Neural progenitor cell (in vitro differentiated cells): ENCODE data around the gene TMEM9B. TPM values are rescaled to one million over a fixed set of nuclear protein-coding genes. Genes with fewer than 3 reads are reported as not detected.
"Not testable (repeated sequence)": the region's sequence is repeated elsewhere in the genome, so short reads cannot be mapped to it uniquely, and the experiment has no call there.

ENCODE experiments used
- DNase-seq: peaks from one replicate; pipeline ENCODE4 v3.0.0-alpha.2; 2016; ENCODE audit warnings: low spot score
- H2AFZ ChIP-seq: fragments of 200-600 bp; sonication (generic); replicated peaks from 2 replicates; pipeline ENCODE4 v1.6.1; 2016; ENCODE audit warnings: antibody characterized with exemption
- H3F3A ChIP-seq: fragments of 200-600 bp; sonication (generic); 2 replicates; pipeline ENCODE4 v1.6.1; 2016; ENCODE audit warnings: antibody characterized with exemption, low read depth
- H3K27ac ChIP-seq: fragments of 200-600 bp; sonication (generic); 2 replicates; pipeline ENCODE4 v1.5.1; 2016; ENCODE audit warnings: mild to moderate bottlenecking
- H3K27me3 ChIP-seq: fragments of 200-600 bp; sonication (generic); 2 replicates; pipeline ENCODE4 v1.6.1; 2016; ENCODE audit warnings: mild to moderate bottlenecking, moderate library complexity
- H3K36me3 ChIP-seq: fragments of 200-600 bp; sonication (generic); 2 replicates; pipeline ENCODE4 v1.5.1; 2016
- H3K4me1 ChIP-seq: fragments of 200-600 bp; sonication (generic); 2 replicates; pipeline ENCODE4 v1.6.1; 2016; ENCODE audit warnings: mixed run types
- H3K4me2 ChIP-seq: fragments of 200-600 bp; sonication (generic); 2 replicates; pipeline ENCODE4 v1.6.1; 2016
- H3K4me3 ChIP-seq: fragments of 200-600 bp; sonication (generic); 2 replicates; pipeline ENCODE4 v1.5.1; 2016
- H3K79me2 ChIP-seq: fragments of 200-600 bp; sonication (generic); 2 replicates; pipeline ENCODE4 v1.6.1; 2016; ENCODE audit warnings: low read depth
- H3K9ac ChIP-seq: fragments of 200-600 bp; sonication (generic); 2 replicates; pipeline ENCODE4 v1.6.1; 2016
- H3K9me3 ChIP-seq: fragments of 200-600 bp; sonication (generic); 2 replicates; pipeline ENCODE4 v1.5.1; 2016; ENCODE audit warnings: low read depth
- H4K20me1 ChIP-seq: fragments of 200-600 bp; sonication (generic); 2 replicates; pipeline ENCODE4 v1.6.1; 2016; ENCODE audit warnings: low read depth
- H3K27ac Mint-ChIP-seq: 3 replicates; pipeline ENCODE4 v1.8.0; 2021; ENCODE audit warnings: mixed read lengths
- H3K27me3 Mint-ChIP-seq: 2 replicates; pipeline ENCODE4 v1.8.0; 2022; ENCODE audit warnings: low read depth, mild to moderate bottlenecking, inconsistent platforms, moderate library complexity, mixed read lengths; ENCODE audit not compliant: insufficient read depth
- H3K36me3 Mint-ChIP-seq: 3 replicates; pipeline ENCODE4 v1.8.0; 2021; ENCODE audit warnings: mixed read lengths
- H3K4me1 Mint-ChIP-seq: 3 replicates; pipeline ENCODE4 v1.8.0; 2021; ENCODE audit warnings: mixed read lengths
- H3K4me3 Mint-ChIP-seq: 3 replicates; pipeline ENCODE4 v1.8.0; 2021; ENCODE audit warnings: mild to moderate bottlenecking, moderate library complexity, mixed read lengths
- H3K9me3 Mint-ChIP-seq: 3 replicates; pipeline ENCODE4 v1.8.0; 2020; ENCODE audit warnings: mixed read lengths
- CTCF ChIP-seq: fragments of 200-600 bp; sonication (generic); IDR thresholded peaks from 2 replicates; pipeline ENCODE4 v1.5.1; 2017; ENCODE audit warnings: antibody characterized with exemption, mild to moderate bottlenecking
- EZH2 ChIP-seq: fragments of 200-600 bp; sonication (generic); IDR thresholded peaks from 2 replicates; pipeline ENCODE4 v1.6.1; 2017; ENCODE audit warnings: antibody characterized with exemption, mild to moderate bottlenecking, moderate library complexity
- EZH2phosphoT487 ChIP-seq: fragments of 200-600 bp; sonication (generic); IDR thresholded peaks from 2 replicates; pipeline ENCODE4 v1.6.1; 2017; ENCODE audit warnings: antibody characterized with exemption
- total RNA-seq: library from RNA; depleted of rRNA; stranded (reverse); fragments of >200 nt; gene quantifications from 2 replicates; pipeline ENCODE4 v1.2.3, GENCODE V29; 2015; ENCODE audit warnings: low replicate concordance

The TMEM9B gene
- total RNA-seq, 1 donor from 2014 or later, result 17.6 TPM

GRCh38 chr11:8983552-8983951, 19.3 kb upstream of the TMEM9B start:
- no peak for DNase-seq
- TF ChIP-seq CTCF (no peak), EZH2 (no peak), EZH2phosphoT487 (no peak)
- Mint-ChIP-seq H3K9me3 (no peaks in the 10 kb centered on the region), H3K4me1 (peaks cover 5% of the 10 kb centered on the region), H3K27me3 (no peaks in the 10 kb centered on the region), H3K27ac (no peak overlapping the region), H3K36me3 (peaks cover 14% of the 10 kb centered on the region), H3K4me3 (no peak overlapping the region)
- Histone ChIP-seq H3K27me3 (no peaks in the 10 kb centered on the region), H3K4me3 (no peak overlapping the region), H3K4me2 (no peak overlapping the region), H3K36me3 (peaks cover 3% of the 10 kb centered on the region), H3K4me1 (no peaks in the 10 kb centered on the region), H3K9me3 (no peaks in the 10 kb centered on the region), H4K20me1 (no peaks in the 10 kb centered on the region), H2AFZ (no peak overlapping the region), H3F3A (no peaks in the 10 kb centered on the region), H3K27ac (no peak overlapping the region), H3K79me2 (no peaks in the 10 kb centered on the region), H3K9ac (no peak overlapping the region)

GRCh38 chr11:8980485-8980884, 16.2 kb upstream of the TMEM9B start:
- Mint-ChIP-seq H3K4me3 (no peak overlapping the region), H3K27me3 (peaks cover 2% of the 10 kb centered on the region), H3K36me3 (peaks cover 15% of the 10 kb centered on the region), H3K4me1 (peaks cover 5% of the 10 kb centered on the region), H3K9me3 (peaks cover 3% of the 10 kb centered on the region), H3K27ac (no peak overlapping the region)
- no peaks in the 10 kb centered on the region for H3K27me3 ChIP-seq
- H4K20me1 ChIP-seq, result no peaks in the 10 kb centered on the region
- H2AFZ ChIP-seq, result no peak overlapping the region
- no peaks in the 10 kb centered on the region for H3K4me1 ChIP-seq
- H3K4me3 ChIP-seq, result no peak overlapping the region
- no peaks in the 10 kb centered on the region for H3K79me2 ChIP-seq
- peaks cover 3% of the 10 kb centered on the region for H3K36me3 ChIP-seq
- no peak overlapping the region for H3K27ac ChIP-seq
- H3K9ac ChIP-seq, result no peak overlapping the region
- no peak for DNase-seq
- no peak overlapping the region for H3K4me2 ChIP-seq
- no peaks in the 10 kb centered on the region for H3F3A ChIP-seq
- TF ChIP-seq EZH2phosphoT487 (no peak), EZH2 (no peak), CTCF (no peak)
- H3K9me3 ChIP-seq, result no peaks in the 10 kb centered on the region

GRCh38 chr11:8979365-8979764, 15.1 kb upstream of the TMEM9B start:
- H3K4me2 ChIP-seq, result not testable (repeated sequence)

GRCh38 chr11:8973121-8973520, 8.9 kb upstream of the TMEM9B start:
- H4K20me1 ChIP-seq, result no peaks in the 10 kb centered on the region
- H2AFZ ChIP-seq, result no peak overlapping the region
- DNase-seq, result no peak
- Mint-ChIP-seq H3K4me1 (no peaks in the 10 kb centered on the region), H3K27me3 (peaks cover 2% of the 10 kb centered on the region), H3K9me3 (peaks cover 3% of the 10 kb centered on the region), H3K36me3 (peaks cover 4% of the 10 kb centered on the region), H3K4me3 (no peak overlapping the region), H3K27ac (no peak overlapping the region)
- TF ChIP-seq CTCF (no peak), EZH2phosphoT487 (no peak), EZH2 (no peak)
- no peak overlapping the region for H3K27ac ChIP-seq
- no peak overlapping the region for H3K4me2 ChIP-seq
- H3K79me2 ChIP-seq, result no peaks in the 10 kb centered on the region
- no peaks in the 10 kb centered on the region for H3K36me3 ChIP-seq
- no peak overlapping the region for H3K9ac ChIP-seq
- H3K27me3 ChIP-seq, result no peaks in the 10 kb centered on the region
- peaks cover 2% of the 10 kb centered on the region for H3F3A ChIP-seq
- no peaks in the 10 kb centered on the region for H3K4me1 ChIP-seq
- H3K9me3 ChIP-seq, result no peaks in the 10 kb centered on the region
- H3K4me3 ChIP-seq, result no peak overlapping the region

More at GRCh38 chr11:8979365-8979764, 15.1 kb upstream of the TMEM9B start:
- H3K4me1 Mint-ChIP-seq, DNase-seq, H3K4me3 Mint-ChIP-seq, H3K27me3 Mint-ChIP-seq, H3K4me3 ChIP-seq, H3K9me3 Mint-ChIP-seq, H3K9me3 ChIP-seq, H3K36me3 ChIP-seq, H3K79me2 ChIP-seq, H3K27me3 ChIP-seq, H3F3A ChIP-seq, H4K20me1 ChIP-seq, H3K4me1 ChIP-seq, H2AFZ ChIP-seq, H3K9ac ChIP-seq, H3K27ac Mint-ChIP-seq, H3K27ac ChIP-seq: not testable (repeated sequence)
- H3K36me3 Mint-ChIP-seq, result peaks cover 14% of the 10 kb centered on the region
